Activated gamma-delta T cell treated with Interleukin-2 at 50 U/mL for 16 hours (primary cell): ENCODE results near the gene ZDHHC14.

ENCODE experiments used
- DNase-seq: peaks from one replicate; pipeline ENCODE4 v3.0.0-alpha.2; 2020

The ZDHHC14 gene

DNA sequence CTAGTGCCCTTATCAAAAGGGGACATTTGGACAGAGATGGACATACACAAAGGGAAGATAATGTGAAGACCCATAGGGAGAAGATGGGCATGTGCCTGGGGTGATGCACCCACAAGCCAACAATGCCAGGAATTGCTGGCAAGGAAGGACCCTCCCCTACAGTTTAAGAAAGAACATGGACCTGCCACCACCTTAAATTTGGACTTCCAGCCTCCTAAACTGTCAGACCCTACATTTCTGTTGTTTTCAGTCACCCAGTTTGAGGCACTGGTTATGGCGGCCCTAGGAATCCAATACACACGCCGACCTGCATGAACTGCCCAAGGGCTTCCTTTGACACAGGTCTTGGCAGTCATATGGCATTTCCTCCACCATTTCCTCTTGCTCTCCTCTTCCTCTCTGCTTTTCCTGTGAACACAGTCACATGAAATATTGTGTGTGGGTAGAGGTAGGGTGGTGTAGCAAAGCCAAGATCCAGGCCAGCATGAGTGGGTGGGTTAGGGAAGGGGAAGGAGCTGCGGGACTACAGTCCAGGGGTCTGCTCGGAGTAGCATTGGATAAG lies 115.6 kb downstream of the ZDHHC14 start:
- no peak for DNase-seq

DNA sequence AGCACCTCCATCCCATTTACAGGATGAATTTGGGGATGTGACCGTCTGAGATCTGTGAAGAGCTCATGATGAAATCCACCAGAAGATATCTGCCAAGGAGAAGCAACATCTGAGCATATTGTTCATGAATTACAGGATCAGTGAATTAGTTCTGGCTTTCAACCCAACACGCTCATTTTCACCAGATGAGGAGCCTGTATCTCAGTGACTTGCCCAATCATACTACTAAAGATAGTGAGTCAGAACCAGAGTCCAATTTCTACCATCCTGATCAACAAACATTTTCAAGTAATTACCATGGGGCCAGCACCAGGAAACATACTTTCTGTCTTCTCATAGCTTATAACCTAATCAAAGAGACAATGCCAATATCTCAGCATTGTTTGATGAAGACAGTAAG lies 116.6 kb downstream of the ZDHHC14 start:
- DNase-seq, result no peak

DNA sequence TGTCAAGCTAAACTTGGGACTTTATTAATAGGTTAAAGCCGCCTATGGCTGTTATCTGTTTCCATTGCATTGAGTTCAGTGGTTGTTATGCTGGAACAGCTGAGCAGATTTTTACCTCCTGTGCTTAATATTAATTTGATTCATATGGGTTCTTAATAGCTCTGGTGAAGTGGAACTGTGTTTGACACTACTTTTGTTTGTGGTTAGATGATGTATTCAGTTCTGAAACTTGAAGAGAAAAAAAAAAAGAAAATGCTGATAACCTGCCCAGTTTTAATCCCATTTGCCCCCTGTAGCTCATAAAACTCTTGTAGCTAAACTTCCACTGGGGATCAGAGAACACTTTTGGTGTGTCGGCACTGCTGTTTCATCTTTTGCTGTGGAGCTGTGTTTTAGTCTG lies 117.8 kb downstream of the ZDHHC14 start:
- DNase-seq, result no peak

DNA sequence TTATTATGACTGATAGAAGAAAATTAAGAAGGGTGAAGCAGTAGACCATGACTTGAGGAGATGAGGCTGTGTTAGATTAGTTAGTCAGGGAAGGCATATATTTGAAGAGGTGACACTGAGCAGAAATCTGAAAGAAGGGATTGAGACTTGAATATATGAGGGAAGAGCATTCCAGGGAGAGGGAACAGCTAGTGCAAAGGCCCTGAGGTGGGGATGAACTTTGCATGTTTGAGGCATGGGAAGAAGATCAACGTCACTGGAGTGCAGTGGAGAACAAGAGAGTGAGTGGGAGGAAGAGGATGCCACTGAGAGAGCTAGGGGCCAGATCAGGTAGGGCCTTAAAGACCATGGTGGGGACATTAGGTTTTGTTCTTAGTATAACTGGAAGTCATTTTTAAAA lies 119.0 kb downstream of the ZDHHC14 start:
- no peak for DNase-seq

DNA sequence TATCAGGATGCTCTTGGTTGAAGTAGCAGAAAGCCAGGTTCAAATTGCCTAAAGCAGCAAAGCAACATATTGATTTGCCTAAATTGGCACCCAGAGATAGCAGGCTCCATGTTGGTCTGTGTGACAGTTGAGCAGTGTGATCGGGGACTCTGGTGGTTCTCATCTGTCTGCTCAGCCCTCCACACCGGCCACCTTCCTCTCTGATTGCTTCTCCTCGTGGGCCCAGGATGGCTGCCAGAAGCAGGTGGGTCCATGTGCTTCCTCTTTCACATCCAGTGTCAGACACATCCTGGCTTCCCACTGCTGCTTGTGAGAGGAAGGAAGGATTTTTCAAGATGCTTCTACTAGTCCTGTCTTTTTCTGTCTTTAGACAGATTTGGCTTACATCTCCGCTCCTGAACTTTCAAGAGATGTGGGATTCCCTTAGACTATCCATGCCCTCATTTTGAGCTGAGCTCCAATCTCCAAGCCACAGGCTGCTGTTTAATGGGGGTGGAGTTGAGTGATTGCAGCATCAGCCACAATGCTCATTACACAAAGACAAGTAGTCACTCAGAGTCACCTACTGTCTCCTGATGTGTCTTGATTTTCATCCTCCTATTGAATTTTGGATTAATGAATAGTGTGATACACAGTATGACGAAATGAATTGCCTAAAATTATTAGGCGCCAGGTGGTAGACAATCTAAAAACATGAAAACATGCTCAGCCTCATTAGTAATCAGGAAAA lies 122.2 kb downstream of the ZDHHC14 start:
- no peak for DNase-seq

DNA sequence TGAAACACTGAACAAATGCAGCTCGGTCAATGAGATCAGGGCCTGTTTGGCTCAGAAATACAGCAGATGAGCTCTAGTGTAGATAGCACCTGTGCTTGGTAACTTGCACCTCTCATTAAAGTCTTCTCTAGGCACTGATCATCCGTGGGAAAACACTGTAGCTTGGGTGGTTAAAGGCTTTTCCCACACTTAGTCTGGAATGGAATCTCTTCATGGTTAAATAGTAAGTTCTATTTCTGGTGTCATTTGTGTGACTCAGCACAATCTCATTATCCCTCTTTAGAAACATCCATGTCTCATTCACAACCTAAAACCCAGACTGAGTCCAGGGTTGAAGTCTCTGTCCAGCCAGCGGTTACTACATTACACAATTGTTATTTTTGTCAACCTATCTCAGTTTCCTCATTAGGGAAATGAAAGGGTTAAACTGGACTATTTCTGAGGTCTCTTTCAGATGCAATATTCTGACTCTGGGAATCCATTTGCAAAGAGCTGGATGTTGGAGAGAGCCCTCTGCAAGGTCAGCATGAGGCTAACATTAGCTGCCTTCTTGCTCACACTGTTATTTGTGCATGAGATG lies 125.0 kb downstream of the ZDHHC14 start:
- no peak for DNase-seq

DNA sequence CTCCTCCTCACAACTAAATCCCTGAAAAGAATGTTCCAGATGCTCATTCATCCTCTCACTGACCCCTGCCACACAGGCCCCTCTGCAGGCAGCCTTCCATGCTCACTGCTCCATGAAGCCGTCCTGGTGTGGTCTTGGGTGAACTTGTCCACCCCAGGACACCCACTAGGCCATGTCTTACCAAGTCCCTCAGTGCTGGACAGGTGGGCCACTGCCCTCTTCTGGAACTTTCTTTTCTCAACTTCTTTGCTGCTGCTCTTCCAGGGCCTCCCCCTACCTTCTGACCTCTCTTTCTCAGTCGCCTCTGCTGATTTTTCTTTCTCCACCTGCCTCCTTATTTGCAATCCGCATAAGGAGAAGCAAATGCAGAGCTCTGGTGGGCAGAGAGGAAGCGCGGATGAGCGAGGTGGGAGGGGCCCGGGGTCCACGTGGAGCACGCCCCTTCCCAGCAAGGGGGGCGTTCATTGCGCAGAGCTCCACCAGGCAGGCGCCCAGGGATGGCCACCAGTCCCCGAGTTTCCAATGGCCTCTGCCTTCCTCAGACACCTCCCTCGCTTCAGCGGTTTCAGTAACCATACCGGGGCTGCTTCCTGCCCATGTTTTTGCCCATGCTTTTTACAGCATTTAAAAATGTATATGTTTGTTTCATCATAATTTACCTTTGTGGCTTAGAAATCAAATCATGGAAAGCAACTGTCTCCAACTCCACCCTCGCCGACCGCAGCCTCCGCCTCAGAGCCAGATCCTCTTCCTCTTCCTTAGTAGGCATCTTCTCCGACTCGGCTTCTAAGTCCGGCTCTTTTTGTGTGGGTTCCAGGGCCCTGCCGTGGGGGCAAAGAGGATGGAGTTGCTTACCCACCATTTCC lies 129.6 kb downstream of the ZDHHC14 start:
- no peak for DNase-seq

DNA sequence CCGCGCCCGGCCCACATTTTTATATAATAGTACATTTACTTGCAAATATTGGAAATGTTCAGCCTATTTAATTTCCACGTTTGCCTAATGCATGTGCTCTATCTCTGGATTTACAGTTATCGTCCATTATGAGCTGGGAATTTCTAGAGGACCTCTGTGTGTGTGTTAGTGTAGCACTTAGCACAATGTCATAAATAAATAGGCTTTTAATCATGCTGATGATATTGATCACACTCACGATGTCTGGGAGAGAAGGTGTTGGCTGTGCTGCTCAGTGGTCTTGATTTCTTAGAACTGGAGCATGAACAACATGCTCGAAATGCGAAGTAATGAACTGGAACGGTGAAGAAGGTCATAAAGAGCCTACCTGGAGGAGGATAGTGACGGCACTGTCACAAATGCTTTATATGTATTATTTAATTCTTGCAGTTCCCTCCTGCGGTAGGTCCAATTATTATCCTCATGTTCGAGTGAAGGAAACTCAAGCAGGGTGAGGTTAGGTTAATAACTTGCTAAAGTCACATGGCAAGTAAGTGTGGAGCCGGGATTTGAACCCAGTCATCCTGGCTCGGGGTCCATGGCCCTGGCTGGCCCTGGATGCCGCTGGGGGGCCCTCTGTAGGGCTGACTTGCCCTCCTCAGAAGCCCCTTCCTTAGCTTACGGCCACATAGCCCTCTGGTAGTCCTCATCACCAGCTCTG lies 130.8 kb downstream of the ZDHHC14 start:
- no peak for DNase-seq

DNA sequence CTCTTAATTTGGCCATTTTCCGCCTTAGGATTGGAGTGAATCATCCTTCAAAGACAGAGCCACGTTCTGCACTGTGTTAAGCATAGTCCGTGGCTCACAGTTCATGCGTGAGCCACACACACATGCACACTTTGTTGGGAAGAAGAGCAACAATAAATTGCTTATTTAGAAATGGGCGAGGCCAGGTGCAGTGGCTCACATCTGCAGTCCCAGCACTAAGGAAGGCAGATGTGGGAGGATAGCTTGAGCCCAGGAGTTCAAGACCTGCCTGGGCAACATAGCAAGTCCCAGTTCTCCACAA lies 131.3 kb downstream of the ZDHHC14 start:
- no peak for DNase-seq

DNA sequence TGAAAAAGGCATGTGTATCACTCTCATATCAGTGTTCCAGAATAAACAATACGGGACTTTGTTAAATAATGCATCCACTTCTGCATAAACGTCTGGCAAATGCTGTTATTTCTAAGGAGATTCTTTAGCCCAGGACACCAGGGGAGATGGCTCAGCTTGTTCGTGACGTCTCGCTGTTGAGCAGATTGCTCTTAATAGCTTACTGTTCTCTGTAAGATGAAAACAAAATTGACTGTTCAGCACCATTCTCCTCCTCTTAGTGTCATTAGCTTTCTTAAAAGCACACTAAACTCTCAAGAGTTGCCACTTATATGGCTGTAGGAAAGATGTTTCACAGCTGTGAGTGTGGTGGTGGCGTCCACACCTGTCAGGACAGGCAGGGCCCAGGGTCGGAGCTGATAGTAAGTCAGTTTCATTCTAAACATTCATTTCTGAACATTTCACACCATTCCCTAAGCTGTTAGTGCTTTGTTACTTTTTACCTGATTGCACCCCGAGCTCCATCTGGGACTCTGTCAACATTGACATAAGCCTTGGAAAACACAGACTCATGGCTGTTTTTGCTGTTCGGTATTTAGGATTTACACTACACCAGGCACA lies 132.1 kb downstream of the ZDHHC14 start:
- no peak for DNase-seq

DNA sequence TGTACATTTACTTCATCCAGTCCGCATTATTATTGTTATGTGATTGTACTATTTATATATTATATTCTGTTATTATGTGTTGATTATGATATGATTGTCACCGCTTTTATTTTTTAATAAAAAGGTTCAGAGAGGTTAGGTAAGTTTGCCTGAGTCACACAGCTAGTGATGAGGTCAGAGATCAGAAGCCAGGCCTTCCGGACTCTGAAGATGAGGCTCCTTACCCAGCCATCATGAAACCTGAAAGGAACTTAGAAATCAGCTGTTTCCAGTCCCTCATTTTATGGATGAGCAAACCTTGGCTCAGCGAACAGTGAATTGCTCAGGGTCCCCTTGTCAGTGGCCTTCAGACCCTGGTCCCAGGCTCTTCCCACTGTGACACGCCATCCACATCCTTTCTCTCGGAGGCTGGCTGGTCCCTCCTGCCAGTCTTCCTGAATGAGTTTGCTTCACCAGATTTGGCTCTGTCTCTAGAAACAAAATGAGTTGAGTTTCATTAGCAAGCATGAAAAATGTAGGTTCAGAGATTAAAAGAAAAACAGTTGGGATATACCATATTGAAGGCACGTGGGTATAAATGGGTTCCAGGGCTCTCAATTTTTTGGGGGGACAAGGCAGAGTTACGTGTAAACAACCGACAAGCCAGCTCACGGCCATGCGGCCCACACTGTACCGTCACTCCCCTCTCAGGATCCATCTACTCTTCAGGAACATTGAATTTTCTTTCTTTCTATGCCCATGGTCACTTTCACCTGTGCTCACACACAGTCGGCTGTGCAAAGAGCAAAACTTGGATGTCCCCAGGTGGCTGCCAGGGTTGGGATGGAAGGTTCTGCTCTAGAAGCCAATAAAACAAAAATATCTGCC lies 132.9 kb downstream of the ZDHHC14 start:
- no peak for DNase-seq

DNA sequence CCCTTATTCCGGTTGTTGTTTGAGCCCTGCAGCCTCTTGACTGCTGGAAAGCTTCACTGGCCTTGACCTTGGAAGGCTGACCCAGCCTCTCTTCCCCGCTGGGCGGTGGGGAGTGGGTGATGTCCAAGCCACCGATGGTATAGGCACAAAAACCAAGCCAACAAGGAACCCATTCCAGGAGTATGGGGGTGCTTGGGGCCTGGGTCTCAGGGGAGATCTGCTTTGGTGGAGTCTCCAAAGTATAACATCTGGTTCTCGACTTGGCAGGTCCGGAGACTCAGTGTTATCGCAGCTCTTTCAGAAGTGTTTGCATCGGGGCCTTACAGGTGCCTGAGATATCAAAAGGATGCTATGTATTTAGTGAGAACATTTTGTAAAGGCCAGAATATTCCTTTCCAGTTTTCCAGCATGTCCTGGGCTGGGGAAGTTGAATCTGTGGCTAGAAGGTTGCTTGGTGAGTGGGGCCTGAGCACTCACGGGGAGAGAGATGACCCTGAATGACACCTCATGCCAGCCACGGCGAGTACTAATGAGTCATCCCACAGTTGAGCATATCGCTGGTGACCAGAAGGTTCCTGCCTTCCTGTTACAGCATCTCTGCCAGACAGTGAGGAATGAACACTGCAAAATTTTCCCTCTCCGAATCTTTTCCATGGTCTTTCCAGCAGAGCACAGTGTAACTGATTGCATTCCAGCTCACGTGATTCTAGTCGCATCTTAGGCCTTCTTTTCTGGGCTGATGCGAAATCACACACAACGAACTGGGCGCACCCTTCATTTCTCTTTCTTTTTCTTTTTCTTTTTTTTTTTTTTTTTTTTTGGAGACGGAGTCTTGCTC lies 133.9 kb downstream of the ZDHHC14 start:
- no peak for DNase-seq

DNA sequence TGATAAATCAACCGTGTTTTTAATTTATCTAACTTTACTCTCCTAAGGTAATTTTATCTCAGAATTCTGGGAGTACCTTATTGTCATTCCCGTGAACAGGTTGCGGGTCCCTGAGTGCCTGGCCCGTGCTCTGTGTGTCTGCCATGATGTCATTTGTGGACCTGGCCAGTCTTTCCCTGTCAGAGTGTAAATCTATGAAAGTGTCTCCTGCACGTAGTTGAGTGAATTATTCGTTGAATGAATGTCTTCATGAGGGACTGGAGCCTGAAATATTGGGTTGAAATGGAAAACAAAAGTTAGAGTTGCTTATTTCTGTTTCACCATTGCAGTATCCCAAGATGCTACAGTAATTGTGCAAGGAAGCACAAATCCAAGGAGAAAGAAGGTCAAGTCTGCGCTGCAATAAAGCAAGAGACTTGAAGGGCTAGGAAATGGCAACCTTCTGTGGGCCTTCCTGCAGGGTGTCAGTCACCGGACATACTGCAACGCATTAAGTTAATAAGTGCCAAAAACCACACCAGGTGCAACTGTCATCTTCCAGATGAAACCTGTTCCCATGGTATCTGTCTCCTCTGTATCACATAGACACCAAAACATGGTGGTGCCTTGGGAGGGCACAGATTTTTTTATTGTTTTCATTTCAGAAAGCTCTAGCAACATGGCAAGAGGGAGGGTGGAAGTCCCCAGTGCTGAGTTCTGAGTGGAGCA lies 135.5 kb downstream of the ZDHHC14 start:
- DNase-seq, result no peak

DNA sequence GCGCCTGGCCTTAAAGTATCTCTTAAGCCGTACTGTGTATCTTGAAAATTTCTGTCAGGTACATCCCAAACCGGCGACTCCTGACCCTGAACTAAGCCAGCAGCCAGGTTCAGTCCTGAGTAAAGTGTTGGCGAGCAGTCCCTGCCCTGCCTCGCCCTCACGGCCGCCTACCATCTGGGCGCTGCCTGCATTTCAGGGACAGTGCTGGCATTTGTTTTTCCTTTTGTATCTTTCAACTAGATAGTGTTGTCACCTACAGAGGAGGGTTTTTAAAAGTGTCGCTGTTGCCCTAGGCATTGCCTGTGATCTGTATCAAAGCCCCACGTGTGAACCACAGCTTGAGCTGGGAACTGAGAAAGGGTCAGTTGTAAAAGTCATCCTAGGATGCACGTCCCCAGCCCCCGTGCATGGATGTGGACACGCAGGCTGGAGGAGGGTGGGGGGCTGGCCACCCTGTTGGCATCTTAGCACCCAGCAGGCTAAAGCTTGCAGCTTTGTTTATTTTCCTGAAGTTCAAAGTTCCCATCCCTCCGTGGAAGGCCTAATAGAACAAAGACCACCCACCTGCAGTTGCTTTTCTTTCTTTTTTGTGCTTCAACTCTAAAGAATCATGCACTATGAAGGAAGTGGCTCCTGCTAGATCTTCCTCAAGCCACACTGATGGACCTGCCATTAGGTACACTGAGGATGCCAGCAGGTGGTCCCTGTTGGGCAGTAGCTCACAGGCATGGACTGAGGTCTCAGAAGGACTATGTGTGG lies 136.8 kb downstream of the ZDHHC14 start:
- DNase-seq, result no peak

DNA sequence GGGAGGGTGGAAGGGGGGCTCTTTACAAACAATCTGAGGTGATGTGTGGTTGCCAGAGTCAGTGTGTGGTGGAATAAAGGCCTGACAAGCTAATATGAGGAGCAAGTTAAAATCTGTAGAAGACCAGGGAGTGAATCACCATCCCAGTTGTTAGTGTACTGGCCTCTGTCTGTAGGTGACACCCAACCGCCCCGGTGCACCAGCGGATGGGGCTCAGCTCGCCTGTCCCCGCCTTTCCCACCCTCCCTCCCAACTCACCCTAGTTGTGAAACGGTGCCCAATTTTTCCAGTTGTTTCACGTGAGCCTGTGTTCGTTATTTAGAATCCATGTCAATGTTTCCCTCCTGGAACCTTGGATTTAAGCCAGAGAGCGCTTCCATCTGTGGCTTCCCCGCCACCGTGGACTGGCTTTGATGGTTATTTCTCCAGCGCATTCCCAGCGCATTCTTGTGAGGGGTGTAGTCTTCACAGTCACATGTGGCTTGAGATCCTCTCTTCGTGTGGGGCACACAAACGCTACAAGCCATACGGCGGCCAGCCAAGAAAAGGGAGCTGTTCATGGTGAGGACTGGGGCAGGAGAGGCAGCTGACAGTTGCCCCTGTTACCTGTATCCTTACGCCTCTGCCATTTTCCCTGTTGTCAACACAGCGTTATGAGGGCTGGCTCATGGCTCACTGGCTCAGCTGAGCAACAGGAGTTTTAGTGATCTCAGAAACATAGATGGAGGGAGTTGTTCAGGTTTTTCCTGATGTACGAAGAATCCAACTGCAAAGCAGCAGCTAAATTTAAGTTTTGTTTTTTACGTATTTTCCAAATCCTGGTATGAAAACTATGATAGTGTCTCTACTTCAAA lies 137.6 kb downstream of the ZDHHC14 start:
- no peak for DNase-seq

DNA sequence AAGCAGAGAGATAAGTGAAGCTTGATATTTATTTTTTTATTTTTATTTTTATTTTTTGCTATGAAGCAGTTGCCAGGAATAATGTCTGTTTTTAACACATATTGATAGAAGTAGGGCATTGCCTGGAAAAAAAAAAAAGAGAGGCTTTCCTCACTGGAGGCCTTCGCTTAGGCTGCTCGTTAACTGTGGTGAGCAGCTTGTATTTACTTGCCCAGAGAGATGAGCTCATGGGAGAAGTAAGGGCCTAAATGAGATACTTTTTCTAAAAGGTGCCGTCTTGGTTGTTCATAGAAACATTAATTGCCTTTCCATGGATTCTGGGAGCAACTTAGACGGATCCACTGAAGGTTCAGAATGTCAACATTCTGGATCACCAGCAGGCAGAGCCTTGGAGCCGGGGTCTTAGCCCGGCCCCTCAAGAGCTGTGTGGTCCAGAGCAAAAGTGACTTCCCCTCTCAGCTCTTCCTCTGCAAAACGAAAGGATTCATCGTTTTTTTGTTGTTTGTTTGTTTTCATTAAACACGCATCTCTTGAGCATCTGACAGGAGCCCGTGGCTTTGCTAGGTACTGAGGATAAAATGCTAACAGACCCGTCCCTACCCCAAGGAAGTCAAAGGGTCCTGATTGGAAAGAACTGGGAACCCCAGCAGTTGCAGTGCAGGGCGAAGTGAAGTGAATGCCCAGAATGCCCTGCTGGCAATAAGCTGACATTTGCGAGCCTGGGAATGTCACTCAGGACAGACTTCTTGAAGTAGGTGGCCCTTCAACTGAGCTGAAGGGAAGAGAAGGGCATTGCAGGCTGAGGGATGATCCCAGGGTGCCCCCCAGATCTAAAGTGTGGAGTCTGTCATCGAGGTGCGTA lies 138.5 kb downstream of the ZDHHC14 start:
- no peak for DNase-seq

DNA sequence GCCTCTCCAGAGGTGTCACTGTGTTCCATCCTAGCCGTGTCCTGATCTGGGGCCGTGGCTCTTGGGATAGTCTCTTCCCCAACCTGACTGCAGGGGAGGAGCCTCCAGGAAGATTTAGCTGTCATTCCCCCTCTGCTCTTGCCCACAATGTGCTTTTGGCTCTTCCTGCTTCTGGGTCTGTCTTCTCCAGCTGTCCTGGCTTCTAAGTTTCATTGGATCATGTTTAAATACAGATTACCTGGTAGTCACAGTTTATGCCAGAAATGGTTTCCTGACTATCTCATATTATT lies 139.1 kb downstream of the ZDHHC14 start:
- DNase-seq, result no peak
